ENCODE results near the gene VEZT.

The VEZT gene

DNA sequence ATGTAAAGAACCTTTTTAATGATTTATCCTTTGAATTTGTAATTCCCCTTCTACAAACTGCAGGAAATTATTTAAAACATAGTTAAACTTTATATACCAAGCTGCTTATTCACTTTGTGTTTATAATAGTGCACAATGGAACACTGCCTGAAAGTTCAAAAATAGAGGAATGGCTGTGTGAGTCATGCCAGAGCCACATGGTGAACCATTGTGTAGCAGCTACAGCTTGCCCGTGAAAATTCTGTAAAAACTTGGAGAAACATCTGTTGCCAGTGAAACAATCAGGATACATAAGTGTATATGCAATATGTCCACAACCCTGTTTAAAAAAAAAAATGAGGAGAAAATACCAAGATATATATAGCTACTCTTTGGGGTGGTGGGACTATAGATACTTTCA lies 59.5 kb downstream of the VEZT start:
- TF ChIP-seq, protein P1, sequence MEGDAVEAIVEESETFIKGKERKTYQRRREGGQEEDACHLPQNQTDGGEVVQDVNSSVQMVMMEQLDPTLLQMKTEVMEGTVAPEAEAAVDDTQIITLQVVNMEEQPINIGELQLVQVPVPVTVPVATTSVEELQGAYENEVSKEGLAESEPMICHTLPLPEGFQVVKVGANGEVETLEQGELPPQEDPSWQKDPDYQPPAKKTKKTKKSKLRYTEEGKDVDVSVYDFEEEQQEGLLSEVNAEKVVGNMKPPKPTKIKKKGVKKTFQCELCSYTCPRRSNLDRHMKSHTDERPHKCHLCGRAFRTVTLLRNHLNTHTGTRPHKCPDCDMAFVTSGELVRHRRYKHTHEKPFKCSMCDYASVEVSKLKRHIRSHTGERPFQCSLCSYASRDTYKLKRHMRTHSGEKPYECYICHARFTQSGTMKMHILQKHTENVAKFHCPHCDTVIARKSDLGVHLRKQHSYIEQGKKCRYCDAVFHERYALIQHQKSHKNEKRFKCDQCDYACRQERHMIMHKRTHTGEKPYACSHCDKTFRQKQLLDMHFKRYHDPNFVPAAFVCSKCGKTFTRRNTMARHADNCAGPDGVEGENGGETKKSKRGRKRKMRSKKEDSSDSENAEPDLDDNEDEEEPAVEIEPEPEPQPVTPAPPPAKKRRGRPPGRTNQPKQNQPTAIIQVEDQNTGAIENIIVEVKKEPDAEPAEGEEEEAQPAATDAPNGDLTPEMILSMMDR (conservative IDR thresholded peaks at IDR 0.05), result no peak
- no peak for TF ChIP-seq ZFX (IDR thresholded peaks at IDR 0.05)
- no peak overlapping the region for H3K27ac ChIP-seq

DNA sequence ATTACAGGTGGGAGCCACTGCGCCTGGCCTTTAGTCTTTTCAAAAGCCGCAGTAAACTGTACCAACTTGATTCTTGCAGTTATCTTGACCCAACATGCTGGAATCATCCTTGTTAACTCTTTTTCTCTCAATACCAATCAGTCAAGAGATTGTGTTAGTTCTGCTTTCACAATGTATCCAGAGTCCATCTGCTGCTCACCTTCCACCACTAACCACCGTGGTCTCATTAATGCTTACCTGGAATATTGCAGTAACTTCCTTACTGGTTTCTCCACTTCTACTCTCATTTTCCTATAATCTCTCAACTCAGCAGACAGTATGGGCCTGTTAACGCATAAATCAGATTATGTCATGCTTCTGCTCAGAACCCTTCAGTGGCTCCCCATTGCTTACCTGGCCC lies 62.2 kb downstream of the VEZT start:
- H3K27ac ChIP-seq, result no peak overlapping the region
- TF ChIP-seq, protein P1 (conservative IDR thresholded peaks at IDR 0.05), result no peak
- no peak for TF ChIP-seq ZFX (IDR thresholded peaks at IDR 0.05)

DNA sequence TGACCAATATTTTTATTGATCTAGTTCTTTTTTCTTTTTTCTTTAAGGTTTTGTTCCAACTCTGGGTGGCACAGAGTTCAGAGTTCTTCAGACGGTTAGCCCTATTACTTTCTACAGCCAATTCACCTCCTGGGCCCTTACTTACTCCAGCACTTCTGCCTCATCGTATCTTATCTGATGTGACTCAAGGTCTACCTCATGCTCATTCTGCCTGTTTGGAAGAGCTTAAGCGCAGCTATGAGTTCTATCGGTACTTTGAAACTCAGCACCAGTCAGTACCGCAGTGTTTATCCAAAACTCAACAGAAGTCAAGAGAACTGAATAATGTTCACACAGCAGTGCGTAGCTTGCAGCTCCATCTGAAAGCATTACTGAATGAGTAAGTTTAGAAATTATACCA lies 64.7 kb downstream of the VEZT start:
- no peak for TF ChIP-seq ZFX (IDR thresholded peaks at IDR 0.05)
- TF ChIP-seq, protein P1 (conservative IDR thresholded peaks at IDR 0.05), result no peak
- no peak overlapping the region for H3K27ac ChIP-seq

DNA sequence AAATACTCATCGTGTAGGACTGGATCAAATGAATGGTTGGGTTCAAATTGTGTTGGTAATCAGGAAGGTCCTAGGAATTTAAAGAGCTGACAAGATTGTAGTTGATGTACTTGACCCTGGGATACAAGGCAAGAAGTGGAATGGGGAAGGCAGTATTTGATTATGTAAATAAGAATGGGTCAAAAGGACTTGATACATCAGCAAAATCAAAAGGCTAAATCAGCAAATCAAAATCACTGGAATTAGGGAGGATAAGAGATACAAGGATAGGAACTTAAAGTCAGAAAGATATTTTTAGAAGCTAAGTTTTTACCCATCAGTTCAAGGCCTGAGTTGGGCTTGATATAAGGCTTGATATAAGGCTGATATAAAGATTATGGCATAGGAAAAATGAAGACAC lies 65.8 kb downstream of the VEZT start:
- TF ChIP-seq ZFX (IDR thresholded peaks at IDR 0.05), result no peak
- TF ChIP-seq, protein P1 (conservative IDR thresholded peaks at IDR 0.05), result no peak
- no peak overlapping the region for H3K27ac ChIP-seq

DNA sequence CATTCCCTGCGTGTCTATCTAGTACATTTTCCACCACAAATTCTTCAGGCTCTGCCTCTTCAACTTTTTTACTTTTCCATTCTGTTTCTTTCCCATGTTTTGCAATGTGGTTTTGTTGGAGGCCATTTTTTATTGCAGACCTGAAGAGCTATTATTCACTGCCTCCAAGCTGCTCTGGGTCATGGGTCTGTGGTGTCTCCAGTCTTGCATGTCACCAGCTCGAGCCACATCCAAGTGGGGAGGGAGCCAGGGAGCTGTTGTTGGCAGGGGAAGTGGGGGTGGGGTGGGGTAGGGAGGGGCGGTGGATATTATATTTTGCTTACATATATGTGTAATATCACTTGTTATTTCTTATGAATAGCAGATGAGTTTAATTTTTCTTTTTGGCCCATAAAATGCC lies 69.1 kb downstream of the VEZT start:
- H3K27ac ChIP-seq, result no peak overlapping the region
- no peak for TF ChIP-seq ZFX (IDR thresholded peaks at IDR 0.05)
- TF ChIP-seq, protein P1 (conservative IDR thresholded peaks at IDR 0.05), result no peak

DNA sequence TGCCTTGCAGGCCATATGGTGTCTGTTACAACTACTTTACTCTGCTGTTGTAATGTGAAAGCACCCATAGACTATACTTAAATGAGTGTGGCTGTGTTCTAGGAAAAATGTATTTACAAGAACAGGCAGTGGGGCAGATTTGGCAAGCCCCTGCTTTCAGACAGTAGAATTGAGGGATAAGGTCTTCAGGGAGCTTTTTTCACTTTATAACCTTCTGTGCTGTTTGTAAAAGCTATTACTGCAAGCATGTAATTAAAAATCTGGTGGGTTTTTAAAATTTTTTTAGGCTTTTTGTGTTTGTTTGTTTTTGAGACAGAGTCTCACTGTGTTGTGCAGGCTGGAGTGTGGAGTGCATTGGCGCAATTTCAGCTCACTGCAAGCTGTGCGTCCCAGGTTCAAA lies 73.9 kb downstream of the VEZT start:
- TF ChIP-seq, protein P1 (conservative IDR thresholded peaks at IDR 0.05), result no peak
- TF ChIP-seq ZFX (IDR thresholded peaks at IDR 0.05), result no peak
- no peak overlapping the region for H3K27ac ChIP-seq

DNA sequence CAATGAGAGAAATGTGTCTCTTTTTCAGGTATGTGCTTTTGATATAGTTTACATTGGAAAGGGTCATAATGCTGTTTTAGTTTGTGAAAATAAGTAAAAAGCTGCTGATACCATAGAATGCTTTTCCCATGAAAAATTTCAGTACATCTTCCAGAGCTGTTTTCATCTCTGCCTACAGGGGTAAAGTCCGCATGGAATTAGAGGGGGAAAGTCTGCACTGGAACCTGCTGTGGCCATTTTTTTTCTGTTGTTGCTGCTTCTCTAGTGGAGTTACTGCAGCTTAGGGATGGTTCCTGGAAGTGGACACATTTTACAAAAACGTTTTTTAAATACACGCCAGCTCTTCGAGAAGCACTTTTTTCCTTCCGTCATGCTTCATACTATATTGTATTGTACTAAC lies 81.3 kb downstream of the VEZT start:
- no peak for TF ChIP-seq ZFX (IDR thresholded peaks at IDR 0.05)
- TF ChIP-seq, protein P1 (conservative IDR thresholded peaks at IDR 0.05), result no peak

More for the DNA sequence above, 81.3 kb downstream of the VEZT start:
- no peak overlapping the region for H3K27ac ChIP-seq

Measured in C4-2B (cell line).